Muscle of leg (tissue), 11 donors: Measurements from ENCODE around the gene TRIM67. TPM values are rescaled to one million over a fixed set of nuclear protein-coding genes. Genes with fewer than 3 reads are reported as not detected.

ENCODE experiments used
- DNase-seq: peaks from one replicate; pipeline ENCODE4 v3.0.0; 2013
- H3K27ac ChIP-seq: one replicate; pipeline ENCODE4 v1.5.1; 2013; ENCODE audit warnings: mild to moderate bottlenecking, low read length, control low read depth
- H3K27me3 ChIP-seq: one replicate; pipeline ENCODE4 v1.6.1; 2013; ENCODE audit warnings: low read length; ENCODE audit not compliant: control insufficient read depth, insufficient read depth
- H3K36me3 ChIP-seq: one replicate; pipeline ENCODE4 v1.6.1; 2013; ENCODE audit warnings: low read length; ENCODE audit not compliant: control insufficient read depth, insufficient read depth
- H3K4me1 ChIP-seq: one replicate; pipeline ENCODE4 v1.6.1; 2013; ENCODE audit warnings: low read length; ENCODE audit not compliant: control insufficient read depth, insufficient read depth
- H3K4me3 ChIP-seq: one replicate; pipeline ENCODE4 v1.5.1; 2013; ENCODE audit warnings: low read length, control low read depth
- H3K9me3 ChIP-seq: replicated peaks from 2 replicates; pipeline ENCODE4 v1.6.1; 2013; ENCODE audit warnings: low read depth, low read length; ENCODE audit not compliant: control insufficient read depth
- WGBS: methylation state at CpG from one replicate; pipeline ENCODE4 v1.1.5; 2013; ENCODE audit warnings: missing lambda C conversion rate; ENCODE audit not compliant: insufficient coverage; 5-methylcytosine and 5-hydroxymethylcytosine counted together
- polyA plus RNA-seq, 8 donors: library from polyadenylated mRNA; unstranded; fragments of 120-200 nt; gene quantifications; one replicate each; pipeline versions ENCODE4 v1.2.1 to v1.2.3, GENCODE V29; 2013; ENCODE audit warnings: inconsistent platforms in 1 of 8, low replicate concordance in 1 of 8; ENCODE audit not compliant: insufficient read length in 8 of 8, insufficient read depth in 1 of 8
- total RNA-seq: library from RNA; stranded (reverse); fragments of 120-200 nt; gene quantifications from one replicate; pipeline ENCODE4 v1.2.4, GENCODE V29; 2013

TRIM67 gene
- total and polyA plus RNA-seq, 9 donors = 0.04 to 0.13 (median 0.06) TPM

- no peaks in the 10 kb centered on the region for H3K27me3 ChIP-seq
- H3K36me3 ChIP-seq = peaks cover 15% of the 10 kb centered on the region
- peak overlapping the region; percentile 60 for H3K4me3 ChIP-seq
- no peaks in the 10 kb centered on the region for H3K9me3 ChIP-seq
- peak; percentile 40 for DNase-seq
- H3K4me1 ChIP-seq = peaks cover 22% of the 10 kb centered on the region
- peak overlapping the region; percentile 83 for H3K27ac ChIP-seq
- 0% methylated on average over 2 of the region's 10 CpGs for WGBS
Observed at GRCh38 chr1:231241750-231242149, 79.9 kb downstream of the TRIM67 start.

GRCh38 chr1:231242516-231243198, 80.8 kb downstream of the TRIM67 start:
- WGBS = no CpG with 5 or more reads among the region's 5 CpGs
- H3K27ac ChIP-seq = no peak overlapping the region
- H3K9me3 ChIP-seq = no peaks in the 10 kb centered on the region
- peaks cover 9% of the 10 kb centered on the region for H3K36me3 ChIP-seq
- H3K4me1 ChIP-seq = peaks cover 15% of the 10 kb centered on the region
- H3K4me3 ChIP-seq = no peak overlapping the region
- DNase-seq = no peak
- H3K27me3 ChIP-seq = no peaks in the 10 kb centered on the region

DNA sequence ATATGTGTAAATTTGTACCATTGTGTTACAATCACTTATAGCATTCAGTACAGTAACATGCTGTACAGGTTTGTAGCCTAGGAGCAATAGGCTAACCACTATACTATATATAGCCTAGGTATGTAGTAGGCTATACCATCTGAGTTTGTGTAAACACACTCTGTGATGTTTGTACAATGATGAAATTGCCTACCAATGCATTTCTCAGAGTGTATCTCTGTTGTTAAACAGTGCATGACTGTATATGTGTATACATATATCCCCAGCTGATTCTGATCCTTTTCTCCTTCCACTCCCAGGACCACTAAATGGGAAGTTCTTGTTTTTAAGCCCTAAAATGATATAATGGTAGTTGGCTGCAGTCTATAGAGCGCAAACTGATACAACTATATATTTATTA, 86.9 kb downstream of the TRIM67 start:
- Histone ChIP-seq H3K9me3 (no peaks in the 10 kb centered on the region), H3K4me3 (no peak overlapping the region), H3K4me1 (no peaks in the 10 kb centered on the region), H3K36me3 (peaks cover 11% of the 10 kb centered on the region), H3K27ac (no peak overlapping the region), H3K27me3 (no peaks in the 10 kb centered on the region)
- no peak for DNase-seq
- WGBS = no CpG with 5 or more reads among the region's 1 CpG

GRCh38 chr1:231252336-231252735, 90.5 kb downstream of the TRIM67 start:
- Histone ChIP-seq H3K27me3 (no peaks in the 10 kb centered on the region), H3K36me3 (peaks cover 16% of the 10 kb centered on the region), H3K9me3 (no peaks in the 10 kb centered on the region), H3K27ac (no peak overlapping the region), H3K4me1 (no peaks in the 10 kb centered on the region), H3K4me3 (no peak overlapping the region)
- 60% methylated on average over 1 of the region's 3 CpGs for WGBS
- DNase-seq = no peak

GRCh38 chr1:231260351-231260750, 98.5 kb downstream of the TRIM67 start:
- WGBS = no CpG with 5 or more reads among the region's 4 CpGs
- DNase-seq = no peak
- Histone ChIP-seq H3K9me3 (no peaks in the 10 kb centered on the region), H3K4me3 (no peak overlapping the region), H3K27ac (no peak overlapping the region), H3K4me1 (no peaks in the 10 kb centered on the region), H3K36me3 (peaks cover 33% of the 10 kb centered on the region), H3K27me3 (no peaks in the 10 kb centered on the region)

GRCh38 chr1:231264642-231265041, 102.8 kb downstream of the TRIM67 start:
- no CpG with 5 or more reads among the region's 1 CpG for WGBS
- H3K4me3 ChIP-seq = no peak overlapping the region
- H3K27me3 ChIP-seq = no peaks in the 10 kb centered on the region
- H3K36me3 ChIP-seq = peaks cover 35% of the 10 kb centered on the region
- H3K27ac ChIP-seq = no peak overlapping the region
- H3K9me3 ChIP-seq = no peaks in the 10 kb centered on the region
- H3K4me1 ChIP-seq = no peaks in the 10 kb centered on the region
- DNase-seq = no peak

- Histone ChIP-seq H3K4me1 (no peaks in the 10 kb centered on the region), H3K36me3 (peaks cover 37% of the 10 kb centered on the region), H3K27ac (no peak overlapping the region), H3K9me3 (no peaks in the 10 kb centered on the region), H3K27me3 (no peaks in the 10 kb centered on the region), H3K4me3 (no peak overlapping the region)
- no CpG with 5 or more reads among the region's 3 CpGs for WGBS
- DNase-seq = no peak
Observed at GRCh38 chr1:231265379-231265778, 103.5 kb downstream of the TRIM67 start.

- Histone ChIP-seq H3K4me3 (no peak overlapping the region), H3K36me3 (peaks cover 45% of the 10 kb centered on the region), H3K4me1 (no peaks in the 10 kb centered on the region), H3K27me3 (no peaks in the 10 kb centered on the region), H3K9me3 (no peaks in the 10 kb centered on the region), H3K27ac (no peak overlapping the region)
- 0% methylated on average over 1 of the region's 1 CpG for WGBS
- DNase-seq = no peak
Observed at GRCh38 chr1:231266811-231267322, 105.0 kb downstream of the TRIM67 start.

Other genes starting within 250 kb of the TRIM67 start
- 15.0 TPM for gene TTC13, start 183.2 kb upstream of the TRIM67 start, total RNA-seq
- gene TTC13, start 183.2 kb upstream of the TRIM67 start, polyA plus RNA-seq = 10 to 100 TPM; 12.7 to 19.8 (median 16.2) TPM
- gene ARV1, start 183.0 kb upstream of the TRIM67 start, total RNA-seq = 11.8 TPM
- gene ARV1, start 183.0 kb upstream of the TRIM67 start, polyA plus RNA-seq = 10 to 100 TPM; 11.9 to 17.6 (median 14.3) TPM
- 8.7 TPM for gene FAM89A, start 121.8 kb upstream of the TRIM67 start, total RNA-seq
- gene FAM89A, start 121.8 kb upstream of the TRIM67 start, polyA plus RNA-seq = 10 to 100 TPM in 2 of 8 donors, 1 to 10 TPM in 6; 6.5 to 10.6 (median 9.5) TPM
- 65.3 TPM for gene GNPAT, start 79.2 kb downstream of the TRIM67 start, total RNA-seq
- gene GNPAT, start 79.2 kb downstream of the TRIM67 start, polyA plus RNA-seq = 10 to 100 TPM; 51.2 to 64.6 (median 56.6) TPM
- 7.1 TPM for gene EXOC8, start 175.8 kb downstream of the TRIM67 start, total RNA-seq
- gene EXOC8, start 175.8 kb downstream of the TRIM67 start, polyA plus RNA-seq = 1 to 10 TPM; 5.0 to 8.1 (median 6.7) TPM
- gene SPRTN, start 176.2 kb downstream of the TRIM67 start, total RNA-seq = 8.1 TPM
- gene SPRTN, start 176.2 kb downstream of the TRIM67 start, polyA plus RNA-seq = 1 to 10 TPM; 5.7 to 8.3 (median 7.0) TPM